ENCODE data around the gene ZIM2. TPM values are rescaled to one million over a fixed set of nuclear protein-coding genes. Genes with fewer than 3 reads are reported as not detected.
A peak's percentile ranks its signal among the peaks of the same experiment; 100 is the strongest.

Gene ZIM2
- total RNA-seq, result not detected

DNA sequence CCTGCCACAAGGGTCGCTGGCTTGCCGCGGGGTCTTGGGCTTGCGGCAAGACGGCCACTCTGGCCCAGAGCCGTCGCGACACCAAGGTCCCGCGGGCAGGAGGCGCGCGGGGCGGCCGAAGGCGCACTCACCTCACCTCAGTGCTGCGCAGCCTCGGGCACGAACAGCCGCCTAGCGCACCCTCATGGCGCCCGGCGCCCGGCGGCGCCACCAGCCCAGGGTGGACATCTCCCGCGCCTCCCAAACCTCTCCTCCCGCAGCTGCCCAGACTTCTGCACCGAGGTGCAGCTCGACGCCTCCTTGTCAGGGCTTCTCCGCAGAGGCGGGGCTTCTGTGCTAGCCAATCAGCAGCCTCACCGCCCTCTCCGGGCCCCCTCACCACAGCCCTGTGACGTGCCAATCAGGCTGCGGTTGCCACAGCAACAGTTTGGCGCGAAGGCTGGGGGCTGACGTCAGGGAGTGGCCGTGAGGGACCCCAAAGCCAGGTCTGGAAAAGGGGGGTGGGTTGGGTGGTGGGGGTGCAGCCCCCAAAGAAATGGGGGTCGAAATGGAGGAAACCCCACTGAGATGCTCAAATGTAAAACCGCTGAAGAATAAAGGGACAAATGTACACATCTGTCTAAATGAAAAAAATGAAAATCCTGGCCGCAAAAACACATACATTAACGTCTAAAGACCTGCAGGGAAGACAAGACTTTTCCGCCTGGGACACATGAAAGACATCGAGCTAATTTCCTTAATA lies at the start of gene ZIM2, which contains the start of gene PEG3:
TSS of gene ZIM2 (minus strand) at position 276 of the 742 bp plus-strand sequence. CDS start 16,449 bp downstream, outside the sequence.
TSS of gene PEG3 (minus strand) at position 276 of the 742 bp plus-strand sequence. CDS start 16,071 bp downstream, outside the sequence.
- Mint-ChIP-seq H3K4me3 (peak within 1 kb of the TSS in 1 of 2 donors; percentile 6), H3K4me1 (ENCODE audit: low read depth) (peaks cover 6% of the 10 kb centered on the region), H3K9me3 (peaks cover 8 to 9% of the 10 kb centered on the region in 2 donors), H3K36me3 (ENCODE audit: insufficient read depth in 2 of 2) (peaks cover 13 to 31% of the 10 kb centered on the region in 2 donors), H3K27me3 (ENCODE audit: low read depth) (no peaks in the 10 kb centered on the region), H3K27ac (no peak within 1 kb of the TSS)
- DNase-seq (no peak), ATAC-seq (replicated peaks in 1 of 2) (no peak)

DNA sequence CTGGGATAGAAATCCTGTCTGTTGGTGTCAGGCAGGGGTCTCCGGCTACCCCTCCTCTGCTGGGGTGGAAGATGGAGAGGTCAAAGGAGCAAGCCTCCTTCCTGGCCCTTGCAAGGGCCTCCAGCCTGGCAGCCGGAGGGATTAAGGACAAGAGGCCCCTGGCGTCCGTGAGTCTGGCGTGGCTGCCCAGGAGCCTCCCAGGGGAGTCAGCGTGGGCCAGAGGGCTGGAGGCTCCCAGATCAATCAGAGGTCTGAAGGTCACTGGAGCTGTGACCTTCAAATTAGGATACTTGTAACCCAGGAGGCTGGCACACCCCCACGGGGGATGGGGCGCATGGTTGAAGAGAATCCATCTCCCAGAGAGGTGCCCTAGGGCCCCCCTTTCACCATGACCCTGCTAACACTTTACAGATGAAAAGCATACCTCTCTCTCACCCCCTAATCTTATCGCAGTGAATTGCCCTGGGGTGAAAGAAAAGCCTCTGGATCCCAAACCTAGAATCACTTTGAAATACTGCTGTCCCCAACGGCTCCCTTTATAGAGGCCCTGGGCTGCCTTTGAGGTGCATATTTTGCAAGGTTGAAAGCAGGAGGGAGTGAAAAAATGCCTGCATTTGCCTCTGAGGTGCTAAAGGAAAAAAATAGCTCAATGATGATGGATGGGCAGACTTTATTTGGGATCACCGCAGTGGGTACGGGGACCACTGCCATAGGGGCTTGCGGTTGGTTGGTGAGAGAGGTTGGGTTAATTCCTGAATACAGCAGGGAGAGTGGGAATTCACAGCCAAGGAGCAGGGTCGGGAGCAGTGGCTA lies 44.9 kb upstream of the ZIM2 start:
- no peaks in the 10 kb centered on the region for H3K4me1 Mint-ChIP-seq (ENCODE audit: low read depth)
- H3K9me3 Mint-ChIP-seq, result peaks cover 19 to 22% of the 10 kb centered on the region in 2 donors
- ATAC-seq (replicated peaks in 1 of 2) (no peak), DNase-seq (no peak)
- H3K4me3 Mint-ChIP-seq, result no peak overlapping the region
- H3K27ac Mint-ChIP-seq, result no peak overlapping the region
- H3K36me3 Mint-ChIP-seq (ENCODE audit: insufficient read depth in 2 of 2), result peaks cover 11 to 20% of the 10 kb centered on the region in 2 donors
- H3K27me3 Mint-ChIP-seq (ENCODE audit: low read depth), result no peaks in the 10 kb centered on the region

DNA sequence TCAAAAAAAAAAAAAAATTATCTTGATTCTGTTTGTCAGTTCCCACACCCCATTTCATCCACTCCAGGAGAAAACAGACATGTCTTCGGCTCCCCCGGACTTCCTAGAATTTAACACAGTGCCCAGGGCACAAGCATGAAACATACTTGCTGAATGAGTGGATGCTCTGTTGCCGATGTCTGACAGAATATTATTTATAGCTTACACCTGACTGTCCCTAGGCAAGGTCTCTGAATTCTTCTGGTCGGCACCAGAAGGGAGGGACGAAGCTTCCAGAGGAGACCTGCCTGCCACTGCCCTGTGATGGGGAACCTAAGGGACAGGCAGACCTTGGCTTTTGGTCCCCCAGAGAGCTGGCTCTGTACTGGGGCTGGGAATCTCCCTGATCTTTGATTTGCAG lies 43.9 kb upstream of the ZIM2 start:
- DNase-seq (no peak), ATAC-seq (replicated peaks in 1 of 2) (no peak)
- H3K9me3 Mint-ChIP-seq, result peaks cover 16 to 23% of the 10 kb centered on the region in 2 donors
- no peaks in the 10 kb centered on the region for H3K4me1 Mint-ChIP-seq (ENCODE audit: low read depth)
- H3K36me3 Mint-ChIP-seq (ENCODE audit: insufficient read depth in 2 of 2), result peaks cover 9 to 18% of the 10 kb centered on the region in 2 donors
- H3K27ac Mint-ChIP-seq, result no peak overlapping the region
- no peak overlapping the region for H3K4me3 Mint-ChIP-seq
- H3K27me3 Mint-ChIP-seq (ENCODE audit: low read depth), result no peaks in the 10 kb centered on the region

DNA sequence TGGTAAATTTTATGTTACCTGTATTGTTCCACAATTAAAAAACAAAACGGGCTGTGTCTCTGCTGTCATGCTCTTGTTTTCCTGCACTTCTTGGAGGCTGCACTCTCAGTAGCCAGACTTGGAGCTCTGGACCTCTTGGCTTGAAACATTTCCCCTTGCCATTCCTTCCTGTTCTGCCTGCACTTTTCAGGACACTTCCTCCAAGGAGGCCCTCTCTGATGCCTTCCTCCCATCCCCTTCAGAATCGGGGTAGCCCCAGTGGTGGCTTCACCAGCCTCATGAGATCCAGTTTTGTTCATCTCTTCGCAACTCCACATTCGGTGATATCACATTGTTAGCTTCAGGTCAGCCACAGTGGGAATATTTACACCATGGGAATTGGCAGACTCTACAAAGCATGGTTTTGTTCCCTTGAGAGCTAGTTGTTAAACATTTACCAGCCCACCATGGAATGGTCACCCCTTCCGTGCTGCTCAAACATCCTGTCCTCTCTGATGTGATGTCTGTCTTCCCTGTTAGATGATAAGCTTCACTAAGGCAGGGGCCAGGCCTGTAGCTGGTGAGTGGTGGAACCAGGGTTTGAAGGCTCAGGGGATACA lies 40.2 kb upstream of the ZIM2 start:
- no peak for DNase-seq
- H3K9me3 Mint-ChIP-seq, result peaks cover 11 to 17% of the 10 kb centered on the region in 2 donors

DNA sequence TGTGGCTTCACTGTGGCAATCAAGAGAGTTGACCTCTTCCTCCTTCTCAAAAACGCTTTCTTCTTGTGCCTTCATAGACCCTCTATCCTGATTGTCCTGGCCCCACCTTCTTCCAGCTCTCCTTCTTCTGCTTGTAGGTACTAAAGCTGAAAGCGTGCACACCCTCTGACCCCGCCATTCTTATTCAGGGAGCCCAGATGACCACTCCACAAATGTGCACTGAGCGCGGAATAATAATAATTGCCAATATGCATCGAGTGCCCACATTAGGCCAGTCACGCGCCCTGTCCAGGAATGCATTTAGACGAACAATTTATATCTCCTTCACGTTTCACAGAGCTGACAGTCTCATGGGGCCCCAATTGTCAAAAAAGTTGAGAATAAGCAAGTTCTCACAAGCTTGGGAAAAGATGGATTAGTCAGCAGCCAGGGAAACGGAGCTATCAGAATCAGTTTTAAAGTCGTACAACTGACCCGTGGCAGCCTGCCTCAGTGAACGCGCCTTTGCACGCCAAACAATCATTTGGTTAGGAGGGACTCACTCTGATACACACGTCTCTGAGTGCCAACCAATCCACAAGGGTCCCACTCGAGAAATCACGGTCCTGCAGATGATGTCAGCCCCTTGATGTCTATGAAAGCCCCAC lies 36.7 kb upstream of the ZIM2 start:
- H3K36me3 Mint-ChIP-seq (ENCODE audit: insufficient read depth in 2 of 2), result peaks cover 15 to 18% of the 10 kb centered on the region in 2 donors
- no peaks in the 10 kb centered on the region for H3K27me3 Mint-ChIP-seq (ENCODE audit: low read depth)
- H3K9me3 Mint-ChIP-seq, result peaks cover 20 to 29% of the 10 kb centered on the region in 2 donors
- no peak for DNase-seq
- H3K4me1 Mint-ChIP-seq (ENCODE audit: low read depth), result no peaks in the 10 kb centered on the region
- H3K27ac Mint-ChIP-seq, result no peak overlapping the region
- no peak overlapping the region for H3K4me3 Mint-ChIP-seq
- ATAC-seq (replicated peaks in 1 of 2), result no peak

More for the DNA sequence above, 40.2 kb upstream of the ZIM2 start:
- Mint-ChIP-seq H3K27ac (no peak overlapping the region), H3K27me3 (ENCODE audit: low read depth) (no peaks in the 10 kb centered on the region), H3K36me3 (ENCODE audit: insufficient read depth in 2 of 2) (peaks cover 7 to 13% of the 10 kb centered on the region in 2 donors), H3K4me3 (no peak overlapping the region), H3K4me1 (ENCODE audit: low read depth) (no peaks in the 10 kb centered on the region)
- no peak for ATAC-seq (replicated peaks in 1 of 2)

DNA sequence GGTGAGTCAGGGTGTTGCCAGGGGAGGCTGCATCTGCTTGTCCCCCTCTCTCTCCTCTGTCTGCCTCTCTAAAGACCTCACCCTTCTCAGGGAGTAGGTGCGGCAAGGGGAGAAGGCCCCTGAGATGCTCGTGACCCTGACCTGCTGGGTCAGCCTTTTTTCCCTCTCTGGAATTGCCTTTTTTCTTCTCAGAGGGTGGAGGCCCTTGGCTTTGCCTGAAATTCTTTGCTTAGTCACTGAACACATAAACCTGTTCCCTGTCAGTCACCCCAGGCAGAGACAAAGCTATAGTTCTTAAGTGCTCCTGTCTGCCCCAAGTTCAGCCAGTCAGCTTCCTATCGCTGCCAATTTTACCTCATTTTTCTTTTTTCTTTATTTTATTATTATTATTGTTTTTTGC lies 35.2 kb upstream of the ZIM2 start:
- Mint-ChIP-seq H3K27ac (no peak overlapping the region), H3K4me1 (ENCODE audit: low read depth) (no peaks in the 10 kb centered on the region), H3K27me3 (ENCODE audit: low read depth) (no peaks in the 10 kb centered on the region), H3K36me3 (ENCODE audit: insufficient read depth in 2 of 2) (peaks cover 14 to 17% of the 10 kb centered on the region in 2 donors), H3K4me3 (no peak overlapping the region), H3K9me3 (peaks cover 19 to 28% of the 10 kb centered on the region in 2 donors)
- DNase-seq, result no peak
- no peak for ATAC-seq (replicated peaks in 1 of 2)

DNA sequence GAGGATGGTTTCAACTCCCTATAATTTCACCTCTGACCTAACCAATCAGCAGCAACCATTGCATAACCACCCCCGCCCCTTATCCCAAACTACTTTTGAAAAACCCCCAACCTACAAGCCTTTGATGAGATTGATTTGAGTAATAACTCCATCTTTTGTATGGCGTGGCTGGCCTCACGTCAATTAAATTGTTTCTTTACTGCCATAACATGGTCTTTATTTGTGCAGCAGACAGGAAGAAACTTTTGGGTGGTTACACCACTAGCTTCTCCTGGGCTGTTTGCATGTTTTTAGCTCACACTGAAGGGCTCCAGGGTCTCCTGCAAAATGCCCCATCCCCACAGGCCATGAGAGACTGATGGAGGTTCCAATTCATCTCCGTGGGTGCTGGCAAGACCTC lies 34.0 kb upstream of the ZIM2 start:
- H3K36me3 Mint-ChIP-seq (ENCODE audit: insufficient read depth in 2 of 2), result peaks cover 17 to 24% of the 10 kb centered on the region in 2 donors
- H3K27ac Mint-ChIP-seq, result no peak overlapping the region
- no peak for DNase-seq
- no peaks in the 10 kb centered on the region for H3K4me1 Mint-ChIP-seq (ENCODE audit: low read depth)
- H3K9me3 Mint-ChIP-seq, result peaks cover 25 to 34% of the 10 kb centered on the region in 2 donors
- H3K4me3 Mint-ChIP-seq, result no peak overlapping the region
- no peak for ATAC-seq (replicated peaks in 1 of 2)
- H3K27me3 Mint-ChIP-seq (ENCODE audit: low read depth), result no peaks in the 10 kb centered on the region

DNA sequence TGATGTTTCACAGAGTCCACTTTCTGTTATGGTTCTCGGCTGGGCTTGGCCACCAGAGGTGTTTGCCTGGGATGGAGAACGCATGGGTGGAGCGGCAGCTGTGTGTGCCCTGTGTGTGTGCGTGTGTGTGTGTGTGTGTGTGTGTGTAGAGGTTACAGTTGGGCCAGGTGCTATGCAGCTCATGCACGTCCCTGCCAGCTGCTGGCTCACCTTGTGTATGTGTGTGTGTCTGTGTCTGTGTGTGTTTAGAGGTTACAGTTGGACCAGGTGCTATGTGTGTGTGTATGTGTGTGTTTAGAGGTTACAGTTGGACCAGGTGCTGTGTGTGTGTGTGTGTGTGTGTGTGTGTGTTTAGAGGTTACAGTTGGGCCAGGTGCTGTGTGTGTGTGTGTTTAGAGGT lies 33.0 kb upstream of the ZIM2 start:
- Mint-ChIP-seq H3K9me3 (peaks cover 25 to 36% of the 10 kb centered on the region in 2 donors), H3K36me3 (ENCODE audit: insufficient read depth in 2 of 2) (peaks cover 17 to 24% of the 10 kb centered on the region in 2 donors), H3K27ac (no peak overlapping the region), H3K27me3 (ENCODE audit: low read depth) (no peaks in the 10 kb centered on the region), H3K4me1 (ENCODE audit: low read depth) (no peaks in the 10 kb centered on the region), H3K4me3 (no peak overlapping the region)
- no peak for DNase-seq
- ATAC-seq (replicated peaks in 1 of 2), result no peak

DNA sequence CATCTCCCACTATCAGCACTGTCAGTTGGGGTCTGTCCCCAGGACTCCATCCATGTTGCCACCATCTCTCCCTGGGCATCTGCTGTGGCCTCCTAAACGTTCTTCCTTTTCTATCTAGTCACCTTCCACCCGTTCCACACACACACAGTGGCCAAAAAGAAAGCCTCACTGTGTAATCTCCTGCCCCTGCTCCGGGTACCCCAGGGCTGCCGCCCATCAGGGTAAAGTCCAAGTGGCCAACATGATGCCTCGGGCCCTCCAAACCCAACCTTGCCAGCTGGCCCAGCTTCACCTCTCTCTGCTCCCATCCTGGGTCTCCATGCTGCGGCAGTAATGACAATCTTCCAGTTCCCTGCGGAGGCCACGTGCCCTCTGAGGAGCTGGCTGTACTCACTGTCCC lies 29.4 kb upstream of the ZIM2 start:
- ATAC-seq (replicated peaks in 1 of 2) (no peak), DNase-seq (no peak)
- peaks cover 14 to 18% of the 10 kb centered on the region in 2 donors for H3K36me3 Mint-ChIP-seq (ENCODE audit: insufficient read depth in 2 of 2)
- H3K27me3 Mint-ChIP-seq (ENCODE audit: low read depth), result no peaks in the 10 kb centered on the region
- no peak overlapping the region for H3K4me3 Mint-ChIP-seq
- no peak overlapping the region for H3K27ac Mint-ChIP-seq
- no peaks in the 10 kb centered on the region for H3K4me1 Mint-ChIP-seq (ENCODE audit: low read depth)
- peaks cover 24 to 37% of the 10 kb centered on the region in 2 donors for H3K9me3 Mint-ChIP-seq

DNA sequence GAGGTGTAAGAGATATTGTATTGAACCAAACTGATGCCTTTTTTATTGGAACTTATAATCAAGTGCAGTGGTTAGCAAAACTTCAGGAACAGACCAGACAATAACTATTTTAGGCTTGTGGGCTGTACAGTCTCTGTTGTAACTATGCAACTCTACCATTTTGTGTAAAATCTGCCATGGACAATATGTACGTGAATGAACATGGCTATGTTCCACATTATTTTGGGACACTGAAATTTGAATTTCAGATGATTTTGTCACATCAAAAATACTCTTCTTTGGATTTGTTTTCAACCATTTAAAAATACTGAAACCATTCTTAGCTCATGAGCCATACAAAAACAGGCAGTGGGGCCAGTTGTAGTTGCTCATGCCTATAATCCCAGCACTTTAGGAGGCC lies 27.9 kb upstream of the ZIM2 start:
- DNase-seq (no peak), ATAC-seq (replicated peaks in 1 of 2) (no peak)
- peaks cover 22 to 37% of the 10 kb centered on the region in 2 donors for H3K9me3 Mint-ChIP-seq
- no peak overlapping the region for H3K27ac Mint-ChIP-seq
- no peak overlapping the region for H3K4me3 Mint-ChIP-seq
- H3K4me1 Mint-ChIP-seq (ENCODE audit: low read depth), result no peaks in the 10 kb centered on the region
- no peaks in the 10 kb centered on the region for H3K27me3 Mint-ChIP-seq (ENCODE audit: low read depth)
- H3K36me3 Mint-ChIP-seq (ENCODE audit: insufficient read depth in 2 of 2), result peaks cover 16 to 24% of the 10 kb centered on the region in 2 donors

DNA sequence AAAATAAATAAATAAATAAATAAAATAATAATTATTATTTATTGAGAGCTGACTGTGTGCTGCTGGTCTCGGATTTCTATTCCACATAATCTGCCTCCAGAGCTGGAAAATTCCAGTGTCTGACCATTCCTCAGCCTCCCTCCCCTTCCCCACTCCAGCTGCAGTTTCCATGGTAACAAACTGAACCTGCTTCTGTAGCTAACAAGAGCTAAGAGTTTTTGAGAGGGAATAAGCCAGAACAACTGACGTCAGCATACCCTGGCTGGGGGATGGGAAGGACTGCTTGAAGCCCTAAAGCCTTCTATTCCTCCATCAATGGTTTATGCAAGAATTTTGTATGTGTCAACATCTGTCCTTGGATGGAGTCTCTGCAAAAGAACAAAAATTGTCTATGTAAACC lies 26.0 kb upstream of the ZIM2 start:
- DNase-seq, result no peak
- no peak overlapping the region for H3K27ac Mint-ChIP-seq
- H3K4me3 Mint-ChIP-seq, result no peak overlapping the region
- peaks cover 13 to 23% of the 10 kb centered on the region in 2 donors for H3K36me3 Mint-ChIP-seq (ENCODE audit: insufficient read depth in 2 of 2)
- H3K27me3 Mint-ChIP-seq (ENCODE audit: low read depth), result no peaks in the 10 kb centered on the region
- H3K9me3 Mint-ChIP-seq, result peaks cover 18 to 35% of the 10 kb centered on the region in 2 donors
- ATAC-seq (replicated peaks in 1 of 2), result no peak
- H3K4me1 Mint-ChIP-seq (ENCODE audit: low read depth), result no peaks in the 10 kb centered on the region

DNA sequence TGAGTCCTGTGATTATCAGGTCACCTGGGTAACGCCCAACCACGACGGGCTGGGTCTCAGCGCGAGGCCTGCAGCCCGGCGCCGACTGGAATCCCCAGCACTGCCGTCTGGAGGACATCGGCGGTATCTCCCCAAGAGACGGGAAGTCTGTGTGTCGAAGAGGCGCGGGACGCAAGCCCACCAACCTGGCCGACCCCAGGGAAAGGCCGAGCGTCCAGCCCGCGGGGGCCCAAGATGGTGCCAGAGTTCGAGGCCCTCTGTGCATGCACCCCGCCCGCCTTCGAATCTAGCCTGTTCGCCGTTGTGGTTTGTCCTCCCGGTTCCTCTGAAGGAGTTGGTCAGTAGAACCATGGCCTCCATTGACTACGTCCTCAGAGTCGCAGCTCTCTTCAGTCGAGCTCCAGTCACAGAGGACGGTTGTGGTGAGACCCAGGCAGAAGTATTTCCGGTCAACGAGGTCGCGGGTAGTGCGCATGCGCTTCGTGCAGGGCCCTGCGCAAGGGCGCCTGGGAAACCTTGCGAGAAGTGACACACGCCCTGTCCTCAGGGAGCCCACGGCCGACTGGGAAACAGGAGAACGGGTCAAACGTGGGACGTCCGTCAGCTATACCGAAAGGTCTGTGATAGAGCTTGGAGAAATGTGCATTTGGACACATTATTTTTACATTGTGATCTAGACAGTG lies 24.1 kb upstream of the ZIM2 start:
- no peak overlapping the region for H3K27ac Mint-ChIP-seq
- ATAC-seq (replicated peaks in 1 of 2), result no peak
- no peaks in the 10 kb centered on the region for H3K27me3 Mint-ChIP-seq (ENCODE audit: low read depth)
- H3K36me3 Mint-ChIP-seq (ENCODE audit: insufficient read depth in 2 of 2), result peaks cover 8 to 13% of the 10 kb centered on the region in 2 donors
- no peaks in the 10 kb centered on the region for H3K4me1 Mint-ChIP-seq (ENCODE audit: low read depth)
- no peak overlapping the region for H3K4me3 Mint-ChIP-seq
- no peak for DNase-seq
- peaks cover 10 to 28% of the 10 kb centered on the region in 2 donors for H3K9me3 Mint-ChIP-seq

Data from activated T-cell treated with anti-CD3 and anti-CD28 coated beads, Interleukin-2, amount 50 U/mL, for 72 hours (primary cell).